A549 (cell line): ENCODE data around the gene MMP26. TPM values are rescaled to one million over a fixed set of nuclear protein-coding genes. Genes with fewer than 3 reads are reported as not detected.

ENCODE experiments used
- ATAC-seq, 2 experiments: fragments of 200-7000 bp in 1 of 2; fragments of >200 bp in 1 of 2; cut with Nextera tagmentation in 1 of 2; cut with Tn5 transposase in 1 of 2; 3 replicates each; pipeline versions ENCODE4 v1.8.0 to v1.9.1; 2018 to 2020; ENCODE audit warnings: mild to moderate bottlenecking in 1 of 2, moderate library complexity in 1 of 2
- CTCF ChIA-PET: fragments of 300-600 bp; sonication (Branson Sonifier 250); formaldehyde crosslinking; extraction: SDS; loops from one replicate; lab custom pipeline; 2021; ENCODE audit warnings: antibody characterized with exemption, inconsistent platforms; lab: Yijun Ruan, JAX
- POLR2A ChIA-PET: fragments of 350-600 bp; formaldehyde crosslinking; extraction: SDS; loops from one replicate; lab custom pipeline; 2021; ENCODE audit warnings: antibody characterized with exemption, inconsistent platforms; lab: Yijun Ruan, JAX
- DNase-seq, 2 experiments: peaks; one replicate each; pipeline versions ENCODE4 v3.0.0 to v3.0.0-alpha.2; 2011 to 2016; ENCODE audit warnings: low read depth in 1 of 2, low spot score in 1 of 2
- FAIRE-seq: peaks from 2 replicates; lab custom pipeline; 2011; peaks lifted over from hg19 to GRCh38; lab: Jason Lieb, UNC
- H3K27ac ChIP-seq, 2 experiments: fragments of >200 bp; sonication (Bioruptor Twin); formaldehyde crosslinking; 3 replicates each; pipeline ENCODE4 v1.5.1; 2016 to 2017
- H3K4me1 ChIP-seq: fragments of >200 bp; sonication (Bioruptor Twin); formaldehyde crosslinking; 3 replicates; pipeline ENCODE4 v1.6.1; 2016
- H3K4me2 ChIP-seq: fragments of >200 bp; sonication (Bioruptor Twin); formaldehyde crosslinking; 3 replicates; pipeline ENCODE4 v1.6.1; 2016
- H3K4me3 ChIP-seq: fragments of >200 bp; sonication (Bioruptor Twin); formaldehyde crosslinking; 3 replicates; pipeline ENCODE4 v1.5.1; 2016
- H3K9me3 ChIP-seq: fragments of >200 bp; sonication (Bioruptor Twin); formaldehyde crosslinking; 3 replicates; pipeline ENCODE4 v1.6.1; 2016
- ATOH8 ChIP-seq: fragments of 250-450 bp; sonication (Bioruptor Pico); IDR thresholded peaks from 2 replicates; pipeline ENCODE4 v1.5.0; 2020; ENCODE audit warnings: low read depth, mild to moderate bottlenecking, moderate library complexity
- BCL3 ChIP-seq: fragments of >200 bp; sonication (Bioruptor Twin); formaldehyde crosslinking; IDR thresholded peaks from 3 replicates; pipeline ENCODE4 v1.6.1; 2016
- BHLHE40 ChIP-seq: IDR thresholded peaks from 2 replicates; pipeline ENCODE4 v1.6.1; 2012; ENCODE audit warnings: low read depth, low read length, inconsistent platforms
- CBX8 ChIP-seq: fragments of 200-600 bp; sonication (generic); IDR thresholded peaks from 2 replicates; pipeline ENCODE4 v1.6.1; 2016
- CEBPB ChIP-seq, 2 experiments: fragments of >200 bp in 1 of 2; sonication (Bioruptor Twin) in 1 of 2; formaldehyde crosslinking in 1 of 2; IDR thresholded peaks; 2 replicates each; pipeline ENCODE4 v1.6.1; 2012 to 2016
- CHD4 ChIP-seq: fragments of 200-600 bp; sonication (generic); IDR thresholded peaks from 2 replicates; pipeline ENCODE4 v1.6.1; 2016; ENCODE audit warnings: antibody characterized with exemption, mild to moderate bottlenecking, borderline replicate concordance
- E2F6 ChIP-seq: IDR thresholded peaks from 2 replicates; pipeline ENCODE4 v1.6.1; 2012; ENCODE audit warnings: low read depth, borderline replicate concordance
- ELK1 ChIP-seq: fragments of 150-350 bp; IDR thresholded peaks from 2 replicates; pipeline ENCODE4 v1.6.1; 2014; ENCODE audit warnings: low read depth, mild to moderate bottlenecking, low read length
- FOXS1 ChIP-seq: fragments of 250-450 bp; sonication (Bioruptor Pico); IDR thresholded peaks from 2 replicates; pipeline ENCODE4 v1.5.0; 2020; ENCODE audit warnings: mild to moderate bottlenecking, moderate library complexity
- HDAC2 ChIP-seq: fragments of 200-600 bp; sonication (generic); IDR thresholded peaks from 2 replicates; pipeline ENCODE4 v1.6.1; 2016
- HEYL ChIP-seq: fragments of 250-450 bp; sonication (Bioruptor Pico); IDR thresholded peaks from 2 replicates; pipeline ENCODE4 v1.8.0; 2021; ENCODE audit warnings: mild to moderate bottlenecking, moderate library complexity
- JUN ChIP-seq, 2 experiments: fragments of >200 bp; sonication (Bioruptor Twin); formaldehyde crosslinking; IDR thresholded peaks; 2 replicates in 1 of 2; 3 replicates in 1 of 2; pipeline ENCODE4 v1.6.1; 2016 to 2017
- KDM5A ChIP-seq: fragments of 200-600 bp; sonication (generic); IDR thresholded peaks from 2 replicates; pipeline ENCODE4 v1.6.1; 2016; ENCODE audit warnings: antibody characterized with exemption, mild to moderate bottlenecking
- MAFK ChIP-seq: fragments of 450-650 bp; IDR thresholded peaks from 2 replicates; pipeline ENCODE4 v1.6.1; 2014; ENCODE audit not compliant: partially characterized antibody
- MAZ ChIP-seq: fragments of 150-350 bp; IDR thresholded peaks from 2 replicates; pipeline ENCODE4 v1.6.1; 2014; ENCODE audit warnings: antibody characterized with exemption, low read depth, low read length, borderline replicate concordance
- MYC ChIP-seq: IDR thresholded peaks from 2 replicates; pipeline ENCODE4 v1.6.1; 2012; ENCODE audit warnings: mild to moderate bottlenecking, inconsistent platforms, low read length, improper control_type of control experiment, borderline replicate concordance
- NFE2L2 ChIP-seq: fragments of 150-350 bp; conservative IDR thresholded peaks from 2 replicates; pipeline ENCODE4 v1.6.1; 2014; ENCODE audit warnings: low read length
- NPAS2 ChIP-seq: fragments of 250-450 bp; sonication (Bioruptor Pico); IDR thresholded peaks from 2 replicates; pipeline ENCODE4 v1.8.0; 2022; ENCODE audit warnings: mild to moderate bottlenecking, moderate library complexity, borderline replicate concordance
- NR3C1 ChIP-seq: fragments of >200 bp; sonication (Bioruptor Twin); formaldehyde crosslinking; IDR thresholded peaks from 3 replicates; pipeline ENCODE4 v1.6.1; 2017
- PBX3 ChIP-seq: IDR thresholded peaks from 2 replicates; pipeline ENCODE4 v1.6.1; 2012
- POLR2A ChIP-seq: IDR thresholded peaks from 2 replicates; pipeline ENCODE4 v1.6.1; 2012; ENCODE audit warnings: mild to moderate bottlenecking, low read length
- POLR2AphosphoS2 ChIP-seq: conservative IDR thresholded peaks from 2 replicates; pipeline ENCODE4 v1.6.1; 2012; ENCODE audit warnings: low read length, improper control_type of control experiment, inconsistent platforms
- RAD21 ChIP-seq, 2 experiments: fragments of >200 bp in 1 of 2; sonication (Bioruptor Twin) in 1 of 2; formaldehyde crosslinking in 1 of 2; IDR thresholded peaks in 1 of 2; conservative IDR thresholded peaks in 1 of 2; 2 replicates in 1 of 2; 3 replicates in 1 of 2; pipeline ENCODE4 v1.6.1; 2012 to 2018; ENCODE audit warnings: inconsistent platforms in 1 of 2
- RCOR1 ChIP-seq: fragments of 150-350 bp; IDR thresholded peaks from 2 replicates; pipeline ENCODE4 v1.6.1; 2014; ENCODE audit warnings: antibody characterized with exemption, low read length, low read depth
- SMC3 ChIP-seq: fragments of >200 bp; sonication (Bioruptor Twin); formaldehyde crosslinking; IDR thresholded peaks from 3 replicates; pipeline ENCODE4 v1.6.1; 2018; ENCODE audit warnings: inconsistent platforms
- SREBF2 ChIP-seq: fragments of 450-650 bp; IDR thresholded peaks from 2 replicates; pipeline ENCODE4 v1.6.1; 2014; ENCODE audit warnings: mild to moderate bottlenecking, moderate library complexity
- USF2 ChIP-seq: fragments of 450-650 bp; IDR thresholded peaks from 2 replicates; pipeline ENCODE4 v1.6.1; 2014; ENCODE audit warnings: antibody characterized with exemption
- ZC3H11A ChIP-seq: fragments of 450-650 bp; IDR thresholded peaks from 2 replicates; pipeline ENCODE4 v1.6.1; 2014; ENCODE audit warnings: antibody characterized with exemption, mild to moderate bottlenecking
- ZFP36 ChIP-seq: fragments of 450-650 bp; IDR thresholded peaks from 2 replicates; pipeline ENCODE4 v1.6.1; 2014; ENCODE audit warnings: borderline replicate concordance; ENCODE audit not compliant: partially characterized antibody
- ZNF302 ChIP-seq: fragments of 250-450 bp; sonication (Bioruptor Pico); IDR thresholded peaks from 2 replicates; pipeline ENCODE4 v1.9.0; 2021; ENCODE audit warnings: inconsistent platforms, mild to moderate bottlenecking, moderate library complexity
- ZSCAN20 ChIP-seq: fragments of 250-450 bp; sonication (Bioruptor Pico); IDR thresholded peaks from 2 replicates; pipeline ENCODE4 v1.8.0; 2022; ENCODE audit warnings: mild to moderate bottlenecking, moderate library complexity
- WGBS: methylation state at CpG from one replicate; pipeline ENCODE4 v1.1.6; 2017; ENCODE audit errors: missing lambda C conversion rate; 5-methylcytosine and 5-hydroxymethylcytosine counted together
- polyA plus RNA-seq, 4 experiments: library from polyadenylated mRNA; depleted of rRNA in 3 of 4; stranded (reverse); fragments of >200 nt; fragmentation: RNase III in 1 of 4; extraction: RNeasy Plus Mini Kit Qiagen cat#74134 plus additional on column Dnase treatment in 1 of 4; gene quantifications; 2 replicates in 3 of 4; 3 replicates in 1 of 4; pipeline ENCODE4 v1.2.3, GENCODE V29; 2011 to 2017

The MMP26 gene
- polyA plus RNA-seq, 2 of the 4 experiments (the other 2 are of a cell fraction) = not detected

GRCh38 chr11:4699697-4700435 is 4.7 kb upstream of the MMP26 start:
- ChIA-PET CTCF (no interaction called here), POLR2A (no interaction called here)
- no peak for TF ChIP-seq KDM5A
- no peak for TF ChIP-seq CHD4
- TF ChIP-seq E2F6 = no peak
- no peak for TF ChIP-seq SREBF2
- no peak for TF ChIP-seq ELK1
- TF ChIP-seq BHLHE40 = no peak
- TF ChIP-seq BCL3 = no peak
- TF ChIP-seq ATOH8 (CRISPR knock-in tag) = no peak
- TF ChIP-seq NPAS2 (CRISPR knock-in tag) = no peak
- no peak for TF ChIP-seq PBX3
- H3K4me1 ChIP-seq = no peaks in the 10 kb centered on the region
- ATAC-seq (no peak), FAIRE-seq (no peak), DNase-seq (no peak)
- no peaks in the 10 kb centered on the region for H3K9me3 ChIP-seq
- H3K27ac ChIP-seq = no peak overlapping the region
- 10% methylated on average over 3 of the region's 3 CpGs for WGBS
- no peak overlapping the region for H3K4me3 ChIP-seq
- H3K4me2 ChIP-seq = no peak overlapping the region

- WGBS = 76% methylated on average over 1 of the region's 1 CpG
- Histone ChIP-seq H3K27ac (no peak overlapping the region), H3K4me3 (no peak overlapping the region), H3K4me1 (no peaks in the 10 kb centered on the region), H3K9me3 (no peaks in the 10 kb centered on the region), H3K4me2 (no peak overlapping the region)
- FAIRE-seq = no peak
- ATAC-seq = no peak
- POLR2A ChIA-PET = no interaction called here
- TF ChIP-seq NR3C1 (no peak), HDAC2 (no peak), CEBPB (IDR thresholded peaks at IDR 0.05) (no peak), MAFK (no peak), POLR2A (no peak), NFE2L2 (no peak), MYC (no peak), ZNF302 (CRISPR knock-in tag) (no peak), ZSCAN20 (CRISPR knock-in tag) (no peak)
- DNase-seq = no peak
- CTCF ChIA-PET = no interaction called here
Measured at GRCh38 chr11:4700436-4700820, 4.2 kb upstream of the MMP26 start.

GRCh38 chr11:4704790-4705334 is 278 bp downstream of the MMP26 start:
- WGBS = 41% methylated on average over 8 of the region's 8 CpGs
- no peak for FAIRE-seq
- Histone ChIP-seq H3K4me2 (no peak overlapping the region), H3K9me3 (no peaks in the 10 kb centered on the region), H3K4me1 (no peaks in the 10 kb centered on the region), H3K4me3 (no peak overlapping the region), H3K27ac (no peak overlapping the region)
- DNase-seq = no peak
- ChIA-PET POLR2A (no interaction called here), CTCF (no interaction called here)
- TF ChIP-seq SMC3 (no peak), ZC3H11A (no peak), ZFP36 (no peak), USF2 (no peak), MAZ (no peak), CBX8 (no peak), POLR2AphosphoS2 (no peak), RCOR1 (no peak), RAD21 (conservative IDR thresholded peaks at IDR 0.05 in 1 of 2, IDR thresholded peaks at IDR 0.05 in 1 of 2) (no peak), HEYL (no peak), JUN (IDR thresholded peaks at IDR 0.05) (no peak), ZNF302 (CRISPR knock-in tag) (no peak), FOXS1 (no peak)
- ATAC-seq = no peak
